ENCODE results near the gene ASRGL1.
"Not testable (repeated sequence)": the region's sequence is repeated elsewhere in the genome, so short reads cannot be mapped to it uniquely, and the experiment has no call there.

ASRGL1 gene

GRCh38 chr11:62353841-62354240, 16.6 kb downstream of the ASRGL1 start:
- peak in 1 of 2 experiments; percentile 23 for DNase-seq

GRCh38 chr11:62358273-62358672, 21.0 kb downstream of the ASRGL1 start:
- no peak for DNase-seq

GRCh38 chr11:62359475-62359874, 22.2 kb downstream of the ASRGL1 start:
- no peak for DNase-seq

GRCh38 chr11:62360685-62361084, 23.4 kb downstream of the ASRGL1 start:
- DNase-seq, result no peak

- not testable (repeated sequence) for DNase-seq
Measured at GRCh38 chr11:62368861-62369477, 31.7 kb downstream of the ASRGL1 start.

- no peak for DNase-seq
Measured at GRCh38 chr11:62370743-62371440, 33.6 kb downstream of the ASRGL1 start.

GRCh38 chr11:62372871-62373270, 35.6 kb downstream of the ASRGL1 start:
- no peak for DNase-seq

- DNase-seq, result no peak
Measured at GRCh38 chr11:62373464-62374119, 36.3 kb downstream of the ASRGL1 start.

- DNase-seq, result no peak
Measured at GRCh38 chr11:62374801-62375200, 37.6 kb downstream of the ASRGL1 start.

- DNase-seq, result peak; percentile 48 to 84
Measured at GRCh38 chr11:62378459-62379063, 41.3 kb downstream of the ASRGL1 start.

- DNase-seq, result not testable (repeated sequence)
Measured at GRCh38 chr11:62379586-62379985, 42.3 kb downstream of the ASRGL1 start.

GRCh38 chr11:62380821-62381245, 43.6 kb downstream of the ASRGL1 start:
- peak; percentile 75 to 91 for DNase-seq

- no peak for DNase-seq
Measured at GRCh38 chr11:62383822-62384221, 46.6 kb downstream of the ASRGL1 start.

GRCh38 chr11:62386083-62386482, 48.8 kb downstream of the ASRGL1 start:
- not testable (repeated sequence) for DNase-seq

GRCh38 chr11:62387381-62387780, 50.1 kb downstream of the ASRGL1 start:
- DNase-seq, result no peak

- no peak for DNase-seq
Measured at GRCh38 chr11:62388999-62389398, 51.8 kb downstream of the ASRGL1 start.

GRCh38 chr11:62390237-62390636, 53.0 kb downstream of the ASRGL1 start:
- no peak for DNase-seq

- DNase-seq, result no peak
Measured at GRCh38 chr11:62390722-62391121, 53.5 kb downstream of the ASRGL1 start.

- no peak for DNase-seq
Measured at GRCh38 chr11:62391642-62392425, 54.6 kb downstream of the ASRGL1 start.

GRCh38 chr11:62392506-62392905, 55.3 kb downstream of the ASRGL1 start:
- DNase-seq, result no peak

GRCh38 chr11:62393061-62393611, 55.9 kb downstream of the ASRGL1 start:
- DNase-seq, result peak; percentile 91

GRCh38 chr11:62393735-62394134, 56.5 kb downstream of the ASRGL1 start:
- no peak for DNase-seq

Data from NCI-H526 (cell line).